Measurements from ENCODE around the gene TSPAN4. TPM values are rescaled to one million over a fixed set of nuclear protein-coding genes. Genes with fewer than 3 reads are reported as not detected.

The TSPAN4 gene
- total and polyA plus RNA-seq, 2 of the 13 experiments (the other 11 are each of a cell fraction or from before 2014, with no cell fraction given), result 31.7 to 68.3 TPM

GRCh38 chr11:809287-810039 lies 33.2 kb upstream of the TSPAN4 start, which contains the start of gene RPLP2 (continued):
- TF ChIP-seq, protein P1, sequence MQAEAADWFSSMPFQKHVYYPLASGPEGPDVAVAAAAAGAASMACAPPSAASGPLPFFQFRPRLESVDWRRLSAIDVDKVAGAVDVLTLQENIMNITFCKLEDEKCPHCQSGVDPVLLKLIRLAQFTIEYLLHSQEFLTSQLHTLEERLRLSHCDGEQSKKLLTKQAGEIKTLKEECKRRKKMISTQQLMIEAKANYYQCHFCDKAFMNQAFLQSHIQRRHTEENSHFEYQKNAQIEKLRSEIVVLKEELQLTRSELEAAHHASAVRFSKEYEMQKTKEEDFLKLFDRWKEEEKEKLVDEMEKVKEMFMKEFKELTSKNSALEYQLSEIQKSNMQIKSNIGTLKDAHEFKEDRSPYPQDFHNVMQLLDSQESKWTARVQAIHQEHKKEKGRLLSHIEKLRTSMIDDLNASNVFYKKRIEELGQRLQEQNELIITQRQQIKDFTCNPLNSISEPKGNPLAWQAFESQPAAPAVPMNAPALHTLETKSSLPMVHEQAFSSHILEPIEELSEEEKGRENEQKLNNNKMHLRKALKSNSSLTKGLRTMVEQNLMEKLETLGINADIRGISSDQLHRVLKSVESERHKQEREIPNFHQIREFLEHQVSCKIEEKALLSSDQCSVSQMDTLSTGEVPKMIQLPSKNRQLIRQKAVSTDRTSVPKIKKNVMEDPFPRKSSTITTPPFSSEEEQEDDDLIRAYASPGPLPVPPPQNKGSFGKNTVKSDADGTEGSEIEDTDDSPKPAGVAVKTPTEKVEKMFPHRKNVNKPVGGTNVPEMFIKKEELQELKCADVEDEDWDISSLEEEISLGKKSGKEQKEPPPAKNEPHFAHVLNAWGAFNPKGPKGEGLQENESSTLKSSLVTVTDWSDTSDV (CRISPR knock-in tag; IDR thresholded peaks at IDR 0.05), result no peak; the same call in none of the 2 replicates
- TF ChIP-seq ZNF776 (CRISPR knock-in tag; IDR thresholded peaks at IDR 0.05), result no peak; the same call in 1 of the 2 replicates
- TF ChIP-seq TERF1 (CRISPR knock-in tag; IDR thresholded peaks at IDR 0.05), result no peak
- TF ChIP-seq MTF1 (CRISPR knock-in tag; IDR thresholded peaks at IDR 0.05), result no peak
- TF ChIP-seq ELF4 (CRISPR knock-in tag; IDR thresholded peaks at IDR 0.05; ENCODE audit: borderline replicate concordance), result peak; percentile 90; the same call in 1 of the 2 replicates
- TF ChIP-seq, protein P2, sequence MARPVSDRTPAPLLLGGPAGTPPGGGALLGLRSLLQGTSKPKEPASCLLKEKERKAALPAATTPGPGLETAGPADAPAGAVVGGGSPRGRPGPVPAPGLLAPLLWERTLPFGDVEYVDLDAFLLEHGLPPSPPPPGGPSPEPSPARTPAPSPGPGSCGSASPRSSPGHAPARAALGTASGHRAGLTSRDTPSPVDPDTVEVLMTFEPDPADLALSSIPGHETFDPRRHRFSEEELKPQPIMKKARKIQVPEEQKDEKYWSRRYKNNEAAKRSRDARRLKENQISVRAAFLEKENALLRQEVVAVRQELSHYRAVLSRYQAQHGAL (CRISPR knock-in tag; IDR thresholded peaks at IDR 0.05; ENCODE audit: not compliant biosample characterization), result peak; percentile 61
- TF ChIP-seq ZNF350 (CRISPR knock-in tag; IDR thresholded peaks at IDR 0.05; ENCODE audit: borderline replicate concordance, low read depth), result peak; percentile 98
- TF ChIP-seq DMTF1 (CRISPR knock-in tag; IDR thresholded peaks at IDR 0.05), result no peak; the same call in 1 of the 2 replicates
- TF ChIP-seq HOXA5 (CRISPR knock-in tag; IDR thresholded peaks at IDR 0.05), result peak; percentile 23; the same call in 1 of the 2 replicates
- peak; percentile 72 for TF ChIP-seq XRCC5 (optimal IDR thresholded peaks at IDR 0.05; ENCODE audit: low read length)
- TF ChIP-seq ATRX (CRISPR knock-in tag; IDR thresholded peaks at IDR 0.05; ENCODE audit: borderline replicate concordance), result no peak; the same call in 1 of the 2 replicates
- TF ChIP-seq, protein P3, sequence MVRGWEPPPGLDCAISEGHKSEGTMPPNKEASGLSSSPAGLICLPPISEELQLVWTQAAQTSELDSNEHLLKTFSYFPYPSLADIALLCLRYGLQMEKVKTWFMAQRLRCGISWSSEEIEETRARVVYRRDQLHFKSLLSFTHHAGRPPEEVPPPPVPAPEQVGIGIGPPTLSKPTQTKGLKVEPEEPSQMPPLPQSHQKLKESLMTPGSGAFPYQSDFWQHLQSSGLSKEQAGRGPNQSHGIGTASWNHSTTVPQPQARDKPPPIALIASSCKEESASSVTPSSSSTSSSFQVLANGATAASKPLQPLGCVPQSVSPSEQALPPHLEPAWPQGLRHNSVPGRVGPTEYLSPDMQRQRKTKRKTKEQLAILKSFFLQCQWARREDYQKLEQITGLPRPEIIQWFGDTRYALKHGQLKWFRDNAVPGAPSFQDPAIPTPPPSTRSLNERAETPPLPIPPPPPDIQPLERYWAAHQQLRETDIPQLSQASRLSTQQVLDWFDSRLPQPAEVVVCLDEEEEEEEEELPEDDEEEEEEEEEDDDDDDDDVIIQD (CRISPR knock-in tag; IDR thresholded peaks at IDR 0.05; ENCODE audit: low read depth), result no peak
- peak; percentile 80 for TF ChIP-seq NRL (CRISPR knock-in tag; IDR thresholded peaks at IDR 0.05; ENCODE audit: borderline replicate concordance)
- peak; percentile 54; the same call in 1 of the 2 replicates for TF ChIP-seq BATF2 (CRISPR knock-in tag; IDR thresholded peaks at IDR 0.05)
- TF ChIP-seq ZNF790 (CRISPR knock-in tag; IDR thresholded peaks at IDR 0.05; ENCODE audit: borderline replicate concordance), result no peak; the same call in 1 of the 2 replicates
- no peak for TF ChIP-seq ETV6 (CRISPR knock-in tag; conservative IDR thresholded peaks at IDR 0.05)
- peak; percentile 72 for TF ChIP-seq ZNF274 (CRISPR knock-in tag; IDR thresholded peaks at IDR 0.05)
- no peak for TF ChIP-seq NAIF1 (CRISPR knock-in tag; IDR thresholded peaks at IDR 0.05; ENCODE audit: borderline replicate concordance)
- TF ChIP-seq SP5 (CRISPR knock-in tag; IDR thresholded peaks at IDR 0.05; ENCODE audit: borderline replicate concordance, low read depth), result no peak; the same call in 1 of the 2 replicates
